22Rv1 (cell line): Measurements from ENCODE around the gene SUGCT.
A peak's percentile ranks its signal among the peaks of the same experiment; 100 is the strongest.
"Not testable (repeated sequence)": the region's sequence is repeated elsewhere in the genome, so short reads cannot be mapped to it uniquely, and the experiment has no call there.

Source experiments
- H3K27ac ChIP-seq: fragments of 450-650 bp; 2 replicates; pipeline ENCODE4 v1.5.1; 2017
- CTCF ChIP-seq: fragments of 450-650 bp; IDR thresholded peaks from 2 replicates; pipeline ENCODE4 v1.5.1; 2017; ENCODE audit warnings: mild to moderate bottlenecking
- ZFX ChIP-seq: fragments of 450-650 bp; IDR thresholded peaks from 2 replicates; pipeline ENCODE4 v1.6.1; 2017; ENCODE audit warnings: antibody characterized with exemption, borderline replicate concordance

The SUGCT gene

GRCh38 chr7:40122940-40123254 lies 11.9 kb upstream of the SUGCT start:
- H3K27ac ChIP-seq = no peak overlapping the region
- TF ChIP-seq ZFX = no peak
- TF ChIP-seq CTCF = no peak

GRCh38 chr7:40133561-40134427 lies 1.0 kb upstream of the SUGCT start:
- TF ChIP-seq ZFX (no peak), CTCF (no peak)

GRCh38 chr7:40135317-40135610 lies 459 bp downstream of the SUGCT start:
- TF ChIP-seq ZFX = no peak
- TF ChIP-seq CTCF = no peak
- peak overlapping the region; percentile 81; the same call in 1 of the 2 replicates for H3K27ac ChIP-seq

More at GRCh38 chr7:40133561-40134427, 1.0 kb upstream of the SUGCT start:
- H3K27ac ChIP-seq = peak overlapping the region; percentile 81

- H3K27ac ChIP-seq = no peak overlapping the region
- TF ChIP-seq CTCF (no peak), ZFX (no peak)
These were observed 2.8 kb downstream of the SUGCT start for GRCh38 chr7:40137563-40137962.

- TF ChIP-seq ZFX (no peak), CTCF (no peak)
- H3K27ac ChIP-seq = no peak overlapping the region
These were observed 4.2 kb downstream of the SUGCT start for GRCh38 chr7:40138973-40139372.

GRCh38 chr7:40139891-40140290 lies 5.1 kb downstream of the SUGCT start:
- H3K27ac ChIP-seq = not testable (repeated sequence)

GRCh38 chr7:40141916-40142315 lies 7.1 kb downstream of the SUGCT start:
- not testable (repeated sequence) for H3K27ac ChIP-seq

GRCh38 chr7:40145596-40146130 lies 10.9 kb downstream of the SUGCT start:
- not testable (repeated sequence) for H3K27ac ChIP-seq

GRCh38 chr7:40147371-40148246 lies 12.8 kb downstream of the SUGCT start:
- no peak for TF ChIP-seq ZFX
- peak; percentile 26 for TF ChIP-seq CTCF
- no peak overlapping the region for H3K27ac ChIP-seq

GRCh38 chr7:40148247-40148580 lies 13.4 kb downstream of the SUGCT start:
- H3K27ac ChIP-seq = not testable (repeated sequence)
